Activated CD8-positive, alpha-beta memory T cell treated with anti-CD3 and anti-CD28 coated beads for 24 hours (primary cell): ENCODE measurements around the gene LMX1B.
"Not testable (repeated sequence)": the region's sequence is repeated elsewhere in the genome, so short reads cannot be mapped to it uniquely, and the experiment has no call there.

Experiments
- DNase-seq: peaks from one replicate; pipeline ENCODE4 v3.0.0-alpha.2; 2020

Gene LMX1B

DNA sequence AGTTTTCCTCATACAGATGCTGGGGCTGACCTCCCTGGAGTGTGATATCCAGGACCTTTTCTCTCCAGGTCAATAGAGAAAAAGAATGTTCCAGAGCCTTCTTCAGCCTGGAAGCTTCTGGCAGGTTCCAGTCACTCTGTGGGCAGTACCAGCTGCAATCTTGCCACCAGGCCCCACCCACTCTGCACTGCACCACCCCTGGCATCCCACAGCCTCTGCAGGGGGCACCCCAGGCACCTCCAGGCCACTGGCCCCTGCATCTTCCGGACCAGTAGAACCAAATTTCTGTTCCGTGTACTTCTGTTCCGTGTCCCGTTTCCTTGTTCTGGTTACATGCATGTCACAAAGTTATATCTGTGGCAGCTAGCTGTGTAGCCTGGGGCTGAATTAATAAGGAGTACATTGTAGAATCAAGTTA is 107.8 kb downstream of the LMX1B start:
- no peak for DNase-seq

DNA sequence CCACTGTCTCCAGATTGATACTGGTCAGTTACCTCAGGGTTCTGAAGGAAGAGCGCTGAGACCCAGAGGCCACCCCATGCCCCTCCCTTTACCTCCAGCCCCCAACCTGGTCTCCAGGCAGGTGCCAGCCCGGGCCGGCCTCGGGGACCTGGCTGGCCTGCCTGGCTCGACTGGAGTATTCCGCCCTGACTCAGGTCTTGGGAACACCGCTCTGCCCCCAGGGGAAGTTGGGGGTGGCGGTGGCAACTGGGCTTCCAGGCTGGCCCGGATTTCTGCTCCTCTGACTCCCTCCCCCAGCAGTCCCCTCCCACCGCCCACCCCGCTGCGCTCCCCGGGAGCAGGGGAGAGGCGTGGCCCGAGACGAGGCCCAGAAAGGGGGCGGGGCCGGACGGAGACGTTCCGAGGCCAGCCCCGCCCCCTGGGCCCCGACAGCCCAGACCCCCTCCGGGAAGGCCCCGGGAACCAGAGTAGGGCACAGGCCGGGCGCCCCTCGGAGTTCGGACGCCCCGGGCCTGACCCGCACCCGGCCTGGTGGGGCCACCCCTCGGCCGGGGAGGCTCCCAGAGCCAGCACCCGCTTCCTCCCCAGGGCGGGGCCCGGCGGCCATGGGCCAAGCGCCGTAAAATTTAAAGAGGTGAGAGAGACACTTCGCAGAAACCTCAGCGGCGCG is 108.7 kb downstream of the LMX1B start:
- DNase-seq, result peak; percentile 97

DNA sequence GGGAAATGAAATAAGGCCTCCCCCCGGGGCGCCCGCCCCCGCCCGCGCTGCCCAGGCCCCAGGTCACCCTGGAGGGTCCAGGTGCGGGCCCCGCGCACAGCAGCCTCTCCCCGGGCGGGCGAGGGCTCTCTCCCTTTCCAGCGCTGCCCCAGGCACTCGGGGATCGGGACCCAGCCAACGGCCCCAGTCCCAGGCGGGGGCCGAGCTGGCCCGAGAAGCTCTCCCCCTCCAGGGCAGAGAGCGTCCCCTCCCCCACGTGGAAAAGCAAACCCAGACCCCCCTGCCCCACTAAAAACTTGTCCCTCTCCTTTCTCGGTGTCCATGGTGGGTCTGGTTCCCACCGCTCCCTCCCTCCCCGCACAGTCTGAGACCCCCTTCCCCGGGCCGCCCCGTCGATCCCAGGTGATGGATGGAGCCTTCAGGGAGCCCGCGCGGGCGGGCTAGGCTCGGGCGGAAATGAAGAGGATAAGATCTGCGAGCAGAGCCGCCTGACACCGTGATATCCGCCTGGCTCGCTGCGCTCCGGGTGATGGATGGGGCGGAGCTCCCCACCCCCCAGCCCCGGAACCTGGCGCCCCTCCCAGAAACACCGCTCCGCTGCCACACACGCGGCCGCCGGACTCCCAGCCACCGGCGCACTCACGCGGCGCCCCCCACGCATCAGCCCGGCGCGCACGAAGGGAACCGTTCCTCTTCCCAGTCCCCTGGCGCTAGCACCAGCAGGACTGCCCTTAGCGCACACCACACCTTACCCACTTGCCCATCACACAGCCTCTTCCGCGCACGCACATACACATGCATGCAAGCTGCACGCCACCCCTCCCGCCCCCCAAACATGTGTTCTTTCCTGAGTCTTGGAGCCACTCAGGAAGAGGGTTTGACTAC is 109.4 kb downstream of the LMX1B start:
- peak; percentile 88 for DNase-seq

DNA sequence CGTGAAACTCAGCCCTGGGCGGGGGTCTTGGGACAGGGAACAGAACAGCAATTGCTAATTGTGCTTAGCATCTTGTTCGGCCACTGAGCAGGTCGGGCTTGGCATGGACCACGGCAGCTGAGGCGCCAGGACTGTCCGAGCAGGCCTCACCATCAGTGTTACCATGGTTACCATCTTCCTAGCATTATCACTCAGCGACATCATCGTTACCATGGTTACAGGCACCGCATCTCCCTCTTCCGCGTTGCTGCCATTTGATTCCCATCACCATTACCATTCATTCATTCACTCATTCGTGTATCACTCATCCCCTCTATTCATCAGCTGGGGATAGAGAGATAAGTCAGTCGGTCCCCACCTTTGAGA is 110.1 kb downstream of the LMX1B start:
- DNase-seq, result no peak

DNA sequence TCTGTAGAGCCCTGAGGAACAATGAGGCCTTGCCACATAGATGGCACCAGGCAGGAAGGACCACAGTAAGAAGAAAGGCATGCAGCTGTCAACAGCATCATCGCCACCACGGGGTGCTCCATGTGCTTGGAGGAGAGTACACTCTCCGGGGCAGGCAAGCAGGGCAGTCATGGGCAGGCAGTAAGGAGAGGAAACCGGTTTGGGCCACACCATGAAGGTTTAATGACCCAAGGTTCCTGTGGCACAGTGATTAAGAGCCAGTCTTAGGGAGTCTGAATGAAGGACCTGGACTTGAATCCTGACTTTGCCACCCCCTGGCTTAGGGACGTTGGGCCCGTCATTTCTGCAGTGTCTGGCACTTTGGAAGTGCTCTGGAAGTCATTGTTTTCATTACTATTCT is 110.5 kb downstream of the LMX1B start:
- no peak for DNase-seq

DNA sequence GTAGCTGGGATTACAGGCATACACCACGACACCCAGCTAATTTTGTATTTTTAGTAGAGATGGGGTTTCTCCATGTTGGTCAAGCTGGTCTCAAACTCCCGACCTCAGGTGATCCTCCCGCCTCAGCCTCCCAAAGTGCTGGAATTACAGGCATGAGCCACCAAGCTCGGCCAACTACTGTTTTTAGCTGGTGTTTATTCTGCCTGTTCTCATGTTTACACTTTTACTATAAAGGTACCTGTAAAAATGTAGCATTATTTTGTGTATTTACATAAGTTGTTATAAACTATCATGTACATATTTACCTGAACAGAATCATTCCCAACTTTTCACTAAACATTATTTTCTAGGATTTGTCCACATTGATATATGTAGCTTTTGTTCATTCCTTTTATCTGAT is 111.8 kb downstream of the LMX1B start:
- not testable (repeated sequence) for DNase-seq

DNA sequence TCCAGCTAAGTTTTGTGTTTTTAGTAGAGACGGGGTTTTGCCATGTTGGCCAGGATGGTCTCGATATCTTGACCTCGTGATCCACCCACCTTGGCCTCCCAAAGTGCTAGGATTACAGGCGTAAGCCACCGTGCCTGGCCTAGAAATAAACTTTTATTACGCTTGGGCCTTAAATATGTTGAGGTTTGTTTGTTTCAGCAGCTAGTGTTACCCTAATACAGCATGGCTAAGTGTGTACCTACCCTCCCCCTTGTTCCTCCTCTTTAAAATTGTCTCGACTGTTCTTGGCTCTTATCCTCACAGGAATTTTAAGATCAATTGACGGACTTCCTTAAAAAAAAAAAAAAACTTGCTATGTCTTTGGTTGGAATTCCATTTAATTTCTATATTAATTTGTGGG is 114.5 kb downstream of the LMX1B start:
- DNase-seq, result not testable (repeated sequence)

DNA sequence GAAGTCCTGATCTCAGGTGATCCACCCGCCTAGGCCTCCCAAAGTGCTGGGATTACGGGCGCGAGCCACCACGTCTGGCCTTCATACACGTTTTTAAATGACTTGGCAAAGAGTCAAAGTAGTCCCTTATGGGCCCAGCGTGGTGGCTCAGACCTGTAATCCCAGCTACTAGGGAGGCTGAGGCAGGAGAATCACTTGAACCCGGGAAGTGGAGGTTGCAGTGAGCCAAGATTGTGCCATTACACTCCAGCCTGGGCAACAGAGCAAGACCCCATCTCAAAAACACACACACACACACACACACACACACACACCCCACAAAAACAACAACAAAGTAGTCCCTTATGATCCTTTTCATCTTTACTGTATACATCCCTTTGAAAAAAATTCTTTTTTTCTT is 116.9 kb downstream of the LMX1B start:
- DNase-seq, result not testable (repeated sequence)

DNA sequence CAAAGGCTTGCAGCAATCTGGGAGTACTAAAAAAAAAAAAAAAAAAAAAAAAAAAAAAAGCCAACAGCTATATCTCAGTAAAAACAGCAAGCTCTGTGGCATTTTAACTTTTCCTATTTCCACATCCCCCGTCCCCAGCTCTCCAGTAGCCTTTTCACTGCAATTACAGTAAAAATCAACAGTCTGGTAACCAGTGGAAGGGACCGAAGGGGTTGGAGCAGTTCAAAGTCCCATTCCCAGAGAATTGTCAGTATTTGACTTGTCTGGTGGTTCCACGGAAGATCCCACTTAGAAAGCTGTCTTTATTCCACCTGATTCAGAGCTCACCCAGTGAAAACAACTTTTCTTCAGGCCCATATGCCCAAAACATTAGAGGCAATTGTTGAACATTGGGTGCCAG is 119.3 kb downstream of the LMX1B start:
- no peak for DNase-seq

DNA sequence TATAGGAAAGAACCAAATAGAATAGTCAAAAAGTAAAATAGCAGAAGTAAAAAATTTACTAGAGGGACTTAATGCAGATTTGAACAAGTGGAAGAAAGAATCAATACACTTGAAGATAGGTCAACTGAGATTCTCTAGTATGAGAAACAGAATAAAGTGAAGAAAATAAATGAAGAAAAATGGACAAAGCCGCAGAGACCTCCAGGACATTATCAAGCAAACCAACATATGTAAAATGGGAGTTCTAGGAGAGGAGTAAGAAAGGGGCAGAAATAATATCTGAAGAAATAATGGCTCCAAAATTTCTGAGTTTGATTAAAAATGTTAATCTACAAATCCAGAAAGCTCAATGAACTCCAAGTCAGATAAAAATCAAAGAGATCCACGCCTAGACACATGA is 121.1 kb downstream of the LMX1B start:
- DNase-seq, result no peak

DNA sequence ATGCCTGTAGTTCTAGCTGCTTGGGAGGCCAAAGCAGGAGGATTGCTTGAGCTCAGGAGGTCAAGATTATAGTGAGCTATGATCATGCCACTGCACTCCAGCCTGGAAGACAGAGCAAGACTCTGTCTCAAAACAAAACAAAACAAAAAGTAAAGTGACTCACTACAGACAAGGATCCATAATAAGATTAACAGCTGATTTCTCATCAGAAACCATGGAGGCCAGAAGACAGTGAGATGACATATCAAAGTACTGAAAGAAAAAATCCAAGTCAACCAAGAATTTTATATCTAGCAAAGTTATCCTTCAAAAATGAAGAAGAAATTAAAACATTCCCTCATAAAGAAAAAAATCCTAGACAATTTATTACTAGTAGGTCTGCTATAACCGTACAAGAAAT is 121.8 kb downstream of the LMX1B start:
- DNase-seq, result no peak

DNA sequence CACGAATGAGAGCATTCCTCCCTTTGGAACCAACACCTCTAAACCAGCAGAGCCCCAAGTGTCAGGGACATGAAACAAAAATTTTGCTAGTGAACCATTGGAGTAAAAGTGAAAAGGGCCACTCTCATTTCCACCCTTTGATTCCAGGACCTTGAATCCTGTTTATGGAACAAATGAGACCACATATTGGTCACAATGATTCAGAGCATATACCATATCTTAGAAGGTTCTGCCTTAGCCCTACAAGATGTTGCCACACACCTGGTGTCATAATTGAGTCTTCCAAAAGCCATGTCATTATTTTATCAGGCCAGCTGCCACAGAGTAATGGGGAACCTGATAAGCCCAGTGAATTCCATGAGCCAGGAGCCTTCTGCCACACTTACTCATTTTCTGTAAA is 124.8 kb downstream of the LMX1B start:
- no peak for DNase-seq

DNA sequence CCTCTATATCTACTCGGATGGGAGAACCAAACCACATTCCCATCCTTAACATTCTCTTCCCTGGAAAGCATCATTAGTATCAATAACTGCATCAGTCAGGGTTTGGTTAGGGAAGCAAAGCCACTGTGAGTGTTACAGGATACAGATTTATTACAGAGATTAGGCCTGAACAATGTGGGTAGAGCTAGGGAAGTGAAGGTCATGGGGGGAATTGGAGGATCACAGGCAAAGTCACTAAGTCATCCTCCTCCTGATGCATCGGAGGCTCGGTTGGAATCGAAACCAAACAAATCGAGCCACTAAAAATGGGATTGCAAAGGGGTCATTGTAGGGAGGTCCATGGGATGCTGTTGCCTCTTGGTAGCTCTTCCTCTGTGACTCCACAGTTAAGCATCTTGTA is 129.3 kb downstream of the LMX1B start:
- no peak for DNase-seq

DNA sequence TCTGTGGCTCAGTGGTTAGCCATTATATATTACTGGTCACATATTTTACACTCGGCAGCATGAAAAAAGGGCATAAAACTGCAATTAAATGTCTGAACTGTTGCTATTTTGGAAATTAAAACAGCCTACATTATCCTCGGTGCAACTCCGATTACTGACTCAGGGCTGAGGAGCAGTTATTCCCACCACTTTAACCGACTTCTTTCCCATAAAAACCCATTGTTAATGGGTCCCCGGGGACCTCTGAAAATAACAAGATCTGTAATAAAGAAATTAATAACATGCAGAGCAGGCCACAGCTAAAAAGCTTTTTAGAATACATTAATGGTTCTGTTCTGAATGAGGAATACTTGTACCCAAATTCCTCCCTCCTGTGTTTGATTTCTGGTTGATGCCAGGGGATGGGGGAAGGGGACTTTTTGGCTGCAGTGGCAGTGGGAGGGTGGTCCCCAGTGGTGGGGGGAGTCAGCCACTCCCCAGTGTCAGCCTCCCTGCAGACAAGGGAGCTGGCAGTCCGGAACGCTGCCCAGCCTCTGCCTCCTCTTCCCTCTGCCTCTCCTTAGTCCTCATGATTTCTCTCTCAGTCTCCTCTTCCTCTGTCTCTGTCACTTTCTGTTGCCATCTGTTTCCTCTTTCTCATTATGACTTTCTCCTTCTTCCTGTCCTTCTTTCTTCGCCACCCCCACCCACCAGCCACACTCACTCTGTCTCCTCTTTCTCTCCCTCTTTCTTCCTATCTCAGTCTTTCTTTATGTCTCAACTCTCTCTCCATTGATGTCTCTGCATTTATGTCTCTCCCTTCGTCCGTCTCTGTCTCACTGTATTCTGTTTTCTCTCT is 132.1 kb downstream of the LMX1B start:
- DNase-seq, result peak; percentile 43
